ENCODE data around the gene BMERB1. TPM values are rescaled to one million over a fixed set of nuclear protein-coding genes. Genes with fewer than 3 reads are reported as not detected.

BMERB1 gene
- total and polyA plus RNA-seq, 2 experiments from 2014 or later = 7.3 to 10.3 TPM

DNA sequence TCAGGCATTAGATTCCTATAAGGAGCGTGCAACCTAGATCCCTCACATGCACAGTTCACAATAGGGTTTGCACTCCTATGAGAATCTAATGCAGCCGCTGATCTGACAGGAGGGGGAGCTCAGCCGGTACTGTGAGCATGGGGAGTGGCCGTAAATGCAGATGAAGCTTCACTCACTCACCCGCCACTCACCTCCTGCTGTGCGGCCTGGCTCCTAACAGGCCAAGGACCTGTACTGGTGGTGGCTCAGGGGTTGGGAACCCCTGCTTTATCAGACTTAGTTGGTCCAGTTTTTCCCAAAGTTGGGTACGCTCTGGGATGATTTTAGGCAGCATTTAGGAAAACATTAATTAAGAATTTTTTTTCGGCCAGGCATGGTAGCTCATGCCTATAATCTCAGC, 104.8 kb downstream of the BMERB1 start:
- no peak overlapping the region for H3K4me2 ChIP-seq
- 62% methylated on average over 8 of the region's 8 CpGs for WGBS (ENCODE audit: low lambda C conversion rate, missing lambda C conversion rate)
- H3K27ac ChIP-seq = no peak overlapping the region
- no peaks in the 10 kb centered on the region for H3K9me2 ChIP-seq (replicated peaks; ENCODE audit: insufficient read depth)
- no peaks in the 10 kb centered on the region for H3K27me3 ChIP-seq
- no peaks in the 10 kb centered on the region for H3K9me3 ChIP-seq (ENCODE audit: low read depth)
- TF ChIP-seq, protein P1, sequence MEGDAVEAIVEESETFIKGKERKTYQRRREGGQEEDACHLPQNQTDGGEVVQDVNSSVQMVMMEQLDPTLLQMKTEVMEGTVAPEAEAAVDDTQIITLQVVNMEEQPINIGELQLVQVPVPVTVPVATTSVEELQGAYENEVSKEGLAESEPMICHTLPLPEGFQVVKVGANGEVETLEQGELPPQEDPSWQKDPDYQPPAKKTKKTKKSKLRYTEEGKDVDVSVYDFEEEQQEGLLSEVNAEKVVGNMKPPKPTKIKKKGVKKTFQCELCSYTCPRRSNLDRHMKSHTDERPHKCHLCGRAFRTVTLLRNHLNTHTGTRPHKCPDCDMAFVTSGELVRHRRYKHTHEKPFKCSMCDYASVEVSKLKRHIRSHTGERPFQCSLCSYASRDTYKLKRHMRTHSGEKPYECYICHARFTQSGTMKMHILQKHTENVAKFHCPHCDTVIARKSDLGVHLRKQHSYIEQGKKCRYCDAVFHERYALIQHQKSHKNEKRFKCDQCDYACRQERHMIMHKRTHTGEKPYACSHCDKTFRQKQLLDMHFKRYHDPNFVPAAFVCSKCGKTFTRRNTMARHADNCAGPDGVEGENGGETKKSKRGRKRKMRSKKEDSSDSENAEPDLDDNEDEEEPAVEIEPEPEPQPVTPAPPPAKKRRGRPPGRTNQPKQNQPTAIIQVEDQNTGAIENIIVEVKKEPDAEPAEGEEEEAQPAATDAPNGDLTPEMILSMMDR (IDR thresholded peaks at IDR 0.05; ENCODE audit: poor library complexity) = no peak
- no peak for TF ChIP-seq EZH2phosphoT487 (IDR thresholded peaks at IDR 0.05; ENCODE audit: low read depth, severe bottlenecking, unreplicated experiment)
- no peak for TF ChIP-seq EZH2 (IDR thresholded peaks at IDR 0.05; ENCODE audit: borderline replicate concordance)
- H3K4me1 ChIP-seq (ENCODE audit: insufficient read depth) = no peaks in the 10 kb centered on the region
- H3K79me2 ChIP-seq = no peaks in the 10 kb centered on the region
- H4K20me1 ChIP-seq (ENCODE audit: insufficient read depth, poor library complexity, severe bottlenecking) = no peaks in the 10 kb centered on the region
- H3K4me3 ChIP-seq = no peak overlapping the region
- no peak for DNase-seq (ENCODE audit: low spot score)
- H3K36me3 ChIP-seq (replicated peaks; ENCODE audit: insufficient read depth, low read depth) = no peaks in the 10 kb centered on the region
- H2AFZ ChIP-seq = no peak overlapping the region

DNA sequence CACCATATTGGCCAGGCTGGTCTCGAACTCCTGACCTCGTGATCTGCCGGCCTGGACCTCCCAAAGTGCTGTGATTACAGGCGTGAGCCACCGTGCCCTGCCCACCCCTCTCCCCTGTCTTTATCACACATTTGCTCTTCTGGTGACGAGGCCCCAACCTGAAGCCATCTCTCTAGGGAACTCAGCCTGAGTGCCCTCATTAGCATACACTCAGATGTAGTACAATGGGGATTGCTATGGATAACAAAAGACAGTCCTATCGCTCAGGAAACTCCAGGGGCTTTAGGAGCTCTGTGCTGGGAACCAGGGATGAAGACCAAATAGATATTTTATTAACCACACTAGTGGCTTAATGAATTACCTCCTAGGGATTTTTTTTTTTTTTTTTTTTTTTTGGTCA, 107.9 kb downstream of the BMERB1 start:
- Histone ChIP-seq H2AFZ (no peak overlapping the region), H3K79me2 (no peaks in the 10 kb centered on the region), H3K4me1 (ENCODE audit: insufficient read depth) (no peaks in the 10 kb centered on the region), H3K27me3 (no peaks in the 10 kb centered on the region), H3K4me2 (no peak overlapping the region), H3K27ac (no peak overlapping the region), H3K9me3 (ENCODE audit: low read depth) (no peaks in the 10 kb centered on the region), H3K36me3 (replicated peaks; ENCODE audit: insufficient read depth, low read depth) (no peaks in the 10 kb centered on the region), H3K4me3 (no peak overlapping the region), H3K9me2 (replicated peaks; ENCODE audit: insufficient read depth) (no peaks in the 10 kb centered on the region), H4K20me1 (ENCODE audit: insufficient read depth, poor library complexity, severe bottlenecking) (no peaks in the 10 kb centered on the region)
- TF ChIP-seq EZH2 (IDR thresholded peaks at IDR 0.05; ENCODE audit: borderline replicate concordance) (no peak), EZH2phosphoT487 (IDR thresholded peaks at IDR 0.05; ENCODE audit: low read depth, severe bottlenecking, unreplicated experiment) (no peak)
- TF ChIP-seq, protein P1 (IDR thresholded peaks at IDR 0.05; ENCODE audit: poor library complexity) = no peak
- DNase-seq (ENCODE audit: low spot score) = no peak
- WGBS (ENCODE audit: low lambda C conversion rate, missing lambda C conversion rate) = 83% methylated on average over 7 of the region's 7 CpGs

- H2AFZ ChIP-seq = no peak overlapping the region
- H3K4me1 ChIP-seq (ENCODE audit: insufficient read depth) = no peaks in the 10 kb centered on the region
- no peaks in the 10 kb centered on the region for H4K20me1 ChIP-seq (ENCODE audit: insufficient read depth, poor library complexity, severe bottlenecking)
- no peaks in the 10 kb centered on the region for H3K36me3 ChIP-seq (replicated peaks; ENCODE audit: insufficient read depth, low read depth)
- WGBS (ENCODE audit: low lambda C conversion rate, missing lambda C conversion rate) = 77% methylated on average over 6 of the region's 6 CpGs
- no peaks in the 10 kb centered on the region for H3K9me2 ChIP-seq (replicated peaks; ENCODE audit: insufficient read depth)
- no peak overlapping the region for H3K27ac ChIP-seq
- no peaks in the 10 kb centered on the region for H3K79me2 ChIP-seq
- H3K4me3 ChIP-seq = no peak overlapping the region
- DNase-seq (ENCODE audit: low spot score) = no peak
- H3K9me3 ChIP-seq (ENCODE audit: low read depth) = no peaks in the 10 kb centered on the region
- H3K4me2 ChIP-seq = no peak overlapping the region
- no peaks in the 10 kb centered on the region for H3K27me3 ChIP-seq
- no peak for TF ChIP-seq EZH2 (IDR thresholded peaks at IDR 0.05; ENCODE audit: borderline replicate concordance)
- no peak for TF ChIP-seq EZH2phosphoT487 (IDR thresholded peaks at IDR 0.05; ENCODE audit: low read depth, severe bottlenecking, unreplicated experiment)
- TF ChIP-seq, protein P1 (IDR thresholded peaks at IDR 0.05; ENCODE audit: poor library complexity) = no peak
These were observed 108.5 kb downstream of the BMERB1 start for GRCh38 chr16:15542734-15543347.
